K562 (cell line): Measurements from ENCODE around the gene PHETA2. TPM values are rescaled to one million over a fixed set of nuclear protein-coding genes. Genes with fewer than 3 reads are reported as not detected.

Source experiments
- C11orf30 ChIP-seq: fragments of 450-650 bp; IDR thresholded peaks from 2 replicates; pipeline ENCODE4 v1.6.1; 2016; ENCODE audit warnings: low read depth, mild to moderate bottlenecking
- CLOCK ChIP-seq: fragments of 250-450 bp; sonication (Bioruptor Pico); IDR thresholded peaks from 2 replicates; pipeline ENCODE4 v1.4.0; 2020; ENCODE audit warnings: mild to moderate bottlenecking, moderate library complexity, borderline replicate concordance
- GABPA ChIP-seq: fragments of 200-800 bp; sonication (Bioruptor generic); conservative IDR thresholded peaks from 2 replicates; pipeline ENCODE4 v1.6.1; 2016; ENCODE audit warnings: low read depth, missing genetic modification characterization, missing compliant biosample characterization
- ZNF121 ChIP-seq: sonication (generic); formaldehyde crosslinking; conservative IDR thresholded peaks from 2 replicates; pipeline ENCODE4 v1.8.0; 2022; ENCODE audit warnings: missing genetic modification reagents
- ZNF316 ChIP-seq: fragments of 450-650 bp; IDR thresholded peaks from 2 replicates; pipeline ENCODE4 v1.6.1; 2016
- ZNF407 ChIP-seq: fragments of 450-650 bp; IDR thresholded peaks from 2 replicates; pipeline ENCODE4 v1.6.1; 2016; ENCODE audit warnings: low read depth
- polyA plus RNA-seq, 8 experiments: library from polyadenylated mRNA; depleted of rRNA in 4 of 8; stranded (reverse) in 5 of 8; unstranded in 3 of 8; fragments of >200 nt; fragmentation: Nextera tagmentation in 2 of 8; fragmentation: Illumina TruSeq in 1 of 8; extraction: Ambion mirVana in 2 of 8; extraction: Trizol in 1 of 8; gene quantifications; 2 replicates each; pipeline versions ENCODE4 v1.2.1 to v1.2.3, GENCODE V29; 2011 to 2014; ENCODE audit warnings: inconsistent platforms in 1 of 8, missing spikeins in 1 of 8
- total RNA-seq, 7 experiments: library from RNA; depleted of rRNA in 6 of 7; stranded (reverse); fragments of >200 nt in 6 of 7; fragmentation: Illumina TruSeq in 2 of 7; extraction: Trizol in 2 of 7; gene quantifications; 2 replicates each; pipeline versions ENCODE4 v1.2.1 to v1.2.3, GENCODE V29; 2011 to 2021; ENCODE audit warnings: low replicate concordance in 1 of 7

The PHETA2 gene
- total and polyA plus RNA-seq, 9 of the 15 experiments (the other 6 are each of a cell fraction or from before 2014, with no cell fraction given): 0.07 to 0.22 (median 0.08) TPM; not detected in 5

- peak; percentile 52 for TF ChIP-seq ZNF316
- no peak for TF ChIP-seq CLOCK (CRISPR knock-in tag)
- TF ChIP-seq C11orf30: peak; percentile 24; the same call in 1 of the 2 replicates
- no peak for TF ChIP-seq GABPA (tag)
- TF ChIP-seq ZNF407: no peak
- no peak for TF ChIP-seq ZNF121 (CRISPR knock-in tag)
These were observed 23.3 kb upstream of the PHETA2 start (continued) for GRCh38 chr22:42050641-42051180.
